Stimulated activated CD8-positive, alpha-beta memory T cell treated with anti-CD3 and anti-CD28 coated beads, Interleukin-4, amount 100 ng/mL, for 1 hour (primary cell): ENCODE results near the gene BRD9.
A peak's percentile ranks its signal among the peaks of the same experiment; 100 is the strongest.
"Not testable (repeated sequence)": the region's sequence is repeated elsewhere in the genome, so short reads cannot be mapped to it uniquely, and the experiment has no call there.

ENCODE experiments used
- DNase-seq, 2 donors: peaks; one replicate each; pipeline ENCODE4 v3.0.0-alpha.2; 2020; ENCODE audit warnings: low read depth in 2 of 2, low spot score in 1 of 2

The BRD9 gene

DNA sequence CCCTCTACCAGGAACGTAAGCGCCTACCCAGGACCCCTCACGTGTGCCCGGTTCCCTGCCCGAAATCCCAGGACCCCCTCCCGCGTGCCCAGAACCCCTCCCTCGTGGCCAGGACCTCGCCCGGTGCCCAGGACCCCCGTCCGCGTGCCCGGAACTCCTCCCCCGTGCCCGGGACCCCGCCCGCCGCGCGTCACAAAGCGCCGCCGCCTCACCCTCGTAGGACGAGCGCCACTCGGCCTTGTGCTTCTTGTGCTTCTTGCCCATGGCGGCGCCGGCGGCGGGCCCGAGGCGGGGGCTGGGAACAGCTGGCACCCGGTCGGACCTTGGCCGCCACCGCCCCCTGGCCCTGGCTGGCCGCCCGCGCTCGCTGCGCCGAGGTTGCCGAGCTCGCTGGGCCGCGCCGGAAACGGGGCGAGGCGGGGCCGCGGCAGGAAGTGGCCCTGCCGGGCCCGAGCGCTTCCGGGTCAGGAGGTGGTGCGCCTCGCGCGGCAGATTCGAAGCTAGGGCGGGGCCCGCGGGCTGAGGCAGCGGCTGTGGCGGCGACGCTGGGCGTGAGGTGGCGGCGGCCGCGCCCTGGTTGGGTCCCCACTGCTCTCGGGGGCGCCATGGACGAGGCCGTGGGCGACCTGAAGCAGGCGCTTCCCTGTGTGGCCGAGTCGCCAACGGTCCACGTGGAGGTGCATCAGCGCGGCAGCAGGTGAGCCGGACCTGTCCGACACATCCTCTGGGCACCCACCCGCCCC lies at the start of gene BRD9, which contains the start of gene TRIP13:
Gene BRD9 (minus strand): TSS at position 408 of the 743 bp plus-strand sequence. CDS start 144 bp downstream, at position 264.
Gene TRIP13 (plus strand): TSS at position 491 of the 743 bp plus-strand sequence. CDS start 115 bp downstream, at position 606.
- peak; percentile 41 to 67 for DNase-seq

- DNase-seq: not testable (repeated sequence)
Measured at GRCh38 chr5:940741-941140, 48.1 kb upstream of the BRD9 start.

DNA sequence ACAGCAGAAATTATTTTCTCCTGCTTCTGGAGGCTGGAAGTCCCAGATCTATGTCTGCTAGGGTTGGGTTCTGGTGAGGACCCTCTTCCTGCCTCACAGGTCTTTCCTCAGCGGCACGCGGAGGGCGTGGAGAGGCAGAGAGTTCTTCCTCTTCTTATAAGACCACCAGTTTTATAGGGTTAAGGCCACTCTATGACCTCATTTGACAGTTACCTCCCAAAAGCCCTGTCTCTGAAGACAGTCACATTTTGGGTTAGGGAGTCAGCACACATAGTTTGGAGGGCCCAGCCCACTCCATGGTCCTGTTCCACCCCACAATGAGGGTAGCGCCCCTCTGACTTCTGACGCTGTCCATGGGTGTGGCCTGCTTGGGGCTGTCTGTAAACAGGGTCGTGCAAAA lies 46.8 kb upstream of the BRD9 start:
- no peak for DNase-seq

DNA sequence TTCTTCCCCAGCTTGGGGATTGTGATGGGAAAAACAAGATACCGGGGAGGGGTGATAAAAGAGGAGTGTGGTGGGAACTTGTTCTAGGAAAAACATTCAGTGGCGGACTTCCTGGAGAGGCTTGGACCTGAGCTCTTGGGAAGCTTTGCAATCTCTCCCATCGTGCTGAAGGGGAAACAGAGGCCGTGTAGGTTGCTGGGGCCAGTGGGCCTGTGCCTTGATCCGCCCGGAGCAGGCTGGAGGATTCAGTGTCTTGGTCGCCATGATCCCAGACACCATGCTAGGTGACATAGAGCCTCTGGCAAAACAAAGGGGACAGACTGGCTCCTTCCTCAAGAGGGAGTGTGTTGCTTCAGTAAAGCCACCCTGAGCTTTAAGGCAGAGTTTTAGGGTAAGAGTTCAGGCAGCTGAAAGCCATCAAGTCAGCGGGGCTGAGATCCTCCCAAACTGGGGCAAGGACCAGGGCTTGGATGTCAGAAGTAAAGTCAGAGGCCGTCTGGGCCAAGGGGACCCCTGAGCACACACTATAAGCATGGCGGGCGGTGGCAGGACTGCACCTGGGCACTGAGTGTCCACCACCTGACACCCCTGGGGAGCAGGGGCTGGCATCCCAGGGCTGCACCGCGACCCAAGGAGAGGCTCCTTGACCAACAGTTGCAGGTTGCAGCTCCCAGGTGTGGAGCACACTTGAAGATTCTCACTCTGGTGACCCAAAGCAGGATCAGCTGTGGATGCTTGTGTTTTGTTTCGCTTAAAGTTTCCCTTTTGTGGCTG lies 44.7 kb upstream of the BRD9 start:
- DNase-seq: no peak

GRCh38 chr5:936149-937144 lies 43.8 kb upstream of the BRD9 start:
- no peak for DNase-seq

DNA sequence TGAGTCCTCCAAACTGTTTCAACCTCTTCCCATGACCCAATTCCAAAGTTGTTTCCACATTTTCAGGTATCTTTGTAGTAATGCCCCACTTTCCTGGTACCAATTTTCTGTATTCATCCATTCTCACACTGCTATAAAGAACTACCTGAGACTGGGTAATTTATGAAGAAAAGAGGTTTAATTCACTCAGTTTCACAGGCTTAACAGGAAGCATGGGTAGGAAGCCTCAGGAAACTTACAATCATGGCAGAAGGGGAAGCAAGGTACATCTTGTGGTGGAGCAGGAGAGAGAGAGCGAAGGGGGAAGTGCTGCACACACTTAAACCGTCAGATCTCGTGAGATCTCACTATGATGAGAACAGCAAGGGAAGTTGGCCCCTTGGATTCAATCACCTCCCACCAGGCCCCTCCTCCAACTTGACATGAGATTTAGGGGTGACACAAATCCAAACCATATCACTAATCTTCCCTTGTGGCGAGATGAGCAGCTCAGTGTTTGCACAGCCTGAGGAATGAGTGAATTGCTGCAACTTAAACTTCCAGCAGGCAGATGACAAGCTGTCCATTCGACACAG lies 43.0 kb upstream of the BRD9 start:
- no peak for DNase-seq

GRCh38 chr5:934381-934967 lies 41.9 kb upstream of the BRD9 start:
- not testable (repeated sequence) for DNase-seq

DNA sequence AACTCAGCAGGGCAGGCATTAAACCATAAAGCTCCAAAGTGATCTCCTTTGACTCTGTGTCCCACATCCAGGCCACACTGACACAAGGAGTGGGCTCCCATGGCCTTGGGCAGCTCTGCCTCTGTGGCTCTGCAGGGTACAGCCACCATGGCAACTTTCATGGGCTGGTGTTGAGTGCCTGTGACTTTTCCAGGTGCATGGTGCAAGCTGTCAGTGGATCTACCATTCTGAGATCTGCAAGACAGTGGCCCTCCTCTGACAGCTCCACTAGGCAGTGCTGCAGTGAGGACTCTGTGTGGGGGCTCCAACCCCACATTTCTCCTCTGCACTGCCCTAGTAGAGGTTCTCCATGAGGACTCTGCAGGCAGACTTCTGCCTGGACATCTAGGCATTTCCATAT lies 41.4 kb upstream of the BRD9 start:
- not testable (repeated sequence) for DNase-seq

- DNase-seq: no peak
Measured at GRCh38 chr5:933251-933861, 40.8 kb upstream of the BRD9 start.

- DNase-seq: no peak
Measured at GRCh38 chr5:932628-933250, 40.1 kb upstream of the BRD9 start.

DNA sequence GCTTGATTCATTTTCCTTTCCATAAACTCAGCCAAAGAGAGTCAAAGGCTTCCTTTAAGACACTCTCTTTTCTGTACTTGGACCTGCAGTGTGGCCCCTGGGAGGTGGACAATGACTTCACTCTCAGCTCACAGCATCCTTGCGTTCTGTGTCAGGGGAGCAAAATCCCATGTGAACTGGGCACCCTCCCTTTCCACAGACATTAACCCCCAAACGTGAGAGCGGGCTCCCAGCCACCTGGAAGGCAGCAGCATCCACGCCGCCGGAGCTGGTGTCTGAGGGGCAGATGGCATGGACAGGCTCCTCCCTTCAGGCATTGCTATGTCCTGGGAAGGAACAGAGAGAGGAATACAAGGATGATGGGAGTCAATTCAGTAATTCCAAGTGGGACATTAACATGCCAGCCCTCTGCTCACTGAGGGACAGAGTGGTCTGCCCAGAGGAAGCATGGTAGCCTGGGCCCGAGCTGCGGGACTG lies 39.6 kb upstream of the BRD9 start:
- no peak for DNase-seq

DNA sequence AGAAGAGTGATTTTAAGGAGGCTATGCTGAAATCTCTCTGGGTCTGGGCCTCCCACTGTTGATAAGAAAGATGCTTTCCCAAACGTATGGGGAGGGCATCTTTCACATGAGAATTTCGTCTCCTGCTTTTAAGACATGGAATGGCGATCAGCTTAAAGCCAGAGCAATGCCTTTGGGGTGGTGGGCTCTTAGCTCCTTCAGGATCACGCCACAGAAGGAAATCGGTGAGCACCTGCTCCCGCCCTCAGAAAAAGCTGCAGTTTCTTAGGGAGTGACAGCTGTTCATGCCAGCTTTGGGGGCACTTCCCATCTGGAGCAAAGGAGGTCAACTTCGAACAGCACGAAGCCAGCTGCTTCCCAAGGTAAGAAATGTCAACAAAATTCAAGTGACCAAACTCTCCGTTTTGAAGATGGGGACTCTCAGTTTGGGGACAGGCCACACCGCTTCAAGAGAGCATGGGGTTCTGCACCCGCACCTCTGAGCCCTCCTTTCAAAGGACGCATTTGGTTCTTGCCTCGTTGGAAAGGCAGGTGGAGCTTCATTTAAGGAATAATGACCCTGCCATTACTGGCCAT lies 39.1 kb upstream of the BRD9 start:
- no peak for DNase-seq

- no peak for DNase-seq
Measured at GRCh38 chr5:930866-931265, 38.3 kb upstream of the BRD9 start.

DNA sequence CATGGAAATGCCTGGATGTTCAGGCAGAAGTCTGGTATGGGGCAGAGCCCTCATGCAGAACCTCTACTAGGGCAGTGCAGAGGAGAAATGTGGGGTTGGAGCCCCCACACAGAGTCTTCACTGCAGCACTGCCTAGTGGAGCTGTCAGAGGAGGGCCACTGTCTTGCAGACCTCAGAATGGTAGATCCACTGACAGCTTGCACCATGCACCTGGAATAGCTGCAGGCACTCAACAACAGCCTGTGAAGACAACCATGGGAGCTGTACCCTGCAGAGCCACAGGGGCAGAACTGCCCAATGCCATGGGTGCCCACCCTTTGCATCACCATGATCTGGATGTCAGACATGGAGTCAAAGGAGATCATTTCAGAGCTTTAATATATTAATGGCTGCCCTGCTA lies 37.0 kb upstream of the BRD9 start:
- no peak for DNase-seq

DNA sequence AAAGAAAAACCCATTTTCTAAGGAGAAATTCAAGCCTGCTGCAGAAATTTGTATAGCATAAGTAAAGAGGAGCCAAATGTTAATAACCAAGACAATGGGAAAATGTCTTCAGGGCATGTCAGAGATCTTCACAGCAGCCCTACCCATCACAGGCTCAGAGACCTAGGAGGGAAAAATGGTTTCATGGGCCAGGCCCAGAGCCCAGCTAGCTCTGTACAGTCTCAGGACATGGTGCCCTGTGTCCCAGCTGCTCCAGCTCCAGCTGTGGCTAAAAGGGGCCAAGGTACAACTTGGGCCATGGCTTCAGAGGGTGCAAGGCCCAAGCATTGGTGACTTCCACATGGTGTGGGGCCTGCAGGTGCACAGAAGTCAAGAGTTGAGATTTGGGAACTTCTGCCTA lies 36.6 kb upstream of the BRD9 start:
- not testable (repeated sequence) for DNase-seq

GRCh38 chr5:927172-928015 lies 34.8 kb upstream of the BRD9 start:
- no peak for DNase-seq

- DNase-seq: no peak
Measured at GRCh38 chr5:926417-927171, 34.0 kb upstream of the BRD9 start.
